Kasumi-1 (cell line): Measurements from ENCODE around the gene ZBTB20.

Source experiments
- DNase-seq, 2 experiments: peaks; one replicate each; lab custom pipeline; 2025; lab: John Stamatoyannopoulos, UW

Gene ZBTB20

GRCh38 chr3:115019900-115020299 lies 127.2 kb downstream of the ZBTB20 start:
- no peak for DNase-seq

- DNase-seq, result no peak
Observed at GRCh38 chr3:115018694-115019093, 128.4 kb downstream of the ZBTB20 start.

GRCh38 chr3:115007966-115008365 lies 139.1 kb downstream of the ZBTB20 start:
- DNase-seq, result no peak

DNA sequence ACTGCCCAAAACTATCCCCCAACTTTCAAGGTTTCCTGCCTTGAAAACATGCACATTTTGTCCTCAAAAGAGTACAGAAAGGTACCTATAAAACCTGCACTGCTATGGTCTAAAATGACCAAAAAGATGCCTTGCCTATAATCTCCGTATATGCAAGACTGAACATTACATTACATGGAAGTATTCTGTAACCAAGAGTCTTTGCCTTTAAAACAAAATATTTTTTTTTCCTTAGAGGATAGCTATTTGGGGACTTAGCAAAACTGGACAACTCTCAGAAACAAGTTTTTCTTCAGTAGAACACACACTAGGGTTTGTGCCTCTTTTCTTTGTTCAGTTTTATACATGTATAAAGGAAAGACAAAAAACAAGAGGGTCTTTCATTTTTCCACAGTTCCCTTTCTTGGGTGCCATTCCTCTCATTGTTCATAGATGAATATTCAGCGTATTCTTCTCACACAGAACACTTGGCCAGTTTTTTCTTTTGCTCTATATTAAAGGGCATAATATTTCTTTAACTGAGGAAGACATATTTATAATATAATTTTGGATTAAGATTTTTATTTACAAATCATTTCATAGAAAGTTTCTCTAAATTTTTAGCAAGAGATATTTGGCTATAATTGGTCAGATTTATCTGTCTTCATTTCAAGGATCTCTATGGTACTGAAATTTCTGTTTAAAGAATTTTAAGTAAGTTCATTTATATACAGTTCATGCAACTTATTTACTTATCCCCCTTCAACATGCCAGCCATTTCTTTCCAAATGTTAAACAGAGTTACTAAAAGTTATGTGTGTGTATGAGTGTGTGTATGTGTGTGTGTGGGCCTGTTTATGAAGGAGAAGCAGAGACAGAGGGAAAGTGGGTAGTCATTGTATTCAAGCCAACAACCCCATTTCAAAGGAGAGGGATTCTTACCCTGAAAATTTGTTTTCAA lies 142.6 kb downstream of the ZBTB20 start:
- DNase-seq, result no peak

DNA sequence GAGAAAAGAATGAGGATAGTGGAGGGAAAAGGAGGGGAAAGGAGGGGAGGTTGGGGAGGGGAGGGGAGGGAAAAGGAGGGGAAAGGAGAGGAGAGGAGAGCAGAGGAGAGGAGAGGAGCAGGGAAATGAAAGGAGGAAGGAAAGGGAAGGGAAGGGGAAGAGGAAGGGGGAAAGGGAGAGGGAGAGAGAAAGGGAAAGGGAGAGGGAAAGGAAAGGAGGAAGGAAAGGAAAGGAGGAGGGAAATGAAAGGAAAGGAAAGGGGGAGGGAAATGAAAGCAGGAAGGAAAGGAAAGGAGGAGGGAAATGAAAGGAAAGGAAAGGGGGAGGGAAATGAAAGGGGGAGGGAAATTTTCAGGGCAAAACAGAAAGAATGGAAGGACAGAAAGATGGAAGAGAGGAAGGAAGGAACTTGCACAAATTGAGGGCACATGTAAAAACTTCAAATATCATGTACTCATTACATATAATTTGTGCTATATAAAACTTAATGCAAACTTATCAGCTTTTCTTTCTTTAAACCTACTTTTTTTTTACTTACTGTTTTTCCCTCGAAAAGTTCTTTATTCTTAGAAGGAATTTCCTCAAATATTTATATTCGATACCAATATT lies 148.0 kb downstream of the ZBTB20 start:
- DNase-seq, result no peak

DNA sequence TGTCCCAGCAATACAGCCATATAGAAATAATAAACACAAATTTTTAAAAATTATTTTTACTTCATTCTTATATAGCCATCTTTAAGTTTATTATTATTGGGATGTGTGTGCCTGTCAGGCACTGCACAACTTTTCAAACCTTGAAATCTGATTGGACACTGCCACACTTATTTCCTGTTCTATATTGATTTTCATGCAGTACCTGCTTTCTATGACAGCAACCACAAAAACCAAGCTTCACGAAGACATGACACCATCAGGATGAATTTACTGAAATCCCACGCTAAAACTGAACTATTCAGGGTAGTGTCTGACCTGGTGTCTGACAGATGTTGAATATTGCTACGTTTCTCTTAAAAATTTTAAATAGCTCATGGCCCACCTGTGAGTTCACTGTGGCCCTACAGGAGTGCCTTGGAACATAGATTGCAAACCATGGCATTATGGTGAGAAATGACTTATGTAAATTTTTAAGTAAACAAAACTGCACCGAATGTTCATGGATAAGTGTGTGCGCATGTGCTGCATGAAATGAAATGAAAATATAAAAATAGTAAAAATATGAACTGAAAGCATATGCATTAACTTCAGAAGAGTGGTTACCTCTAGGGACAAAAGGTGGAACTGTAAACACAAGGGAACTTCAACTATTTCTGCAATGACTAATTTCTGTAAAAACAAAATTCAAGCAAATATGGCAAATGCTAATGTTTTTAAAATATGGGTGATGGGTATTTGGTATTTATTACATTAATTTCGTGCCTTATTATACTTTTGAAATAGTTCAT lies 152.3 kb downstream of the ZBTB20 start:
- DNase-seq, result no peak

GRCh38 chr3:114985776-114986175 lies 161.3 kb downstream of the ZBTB20 start:
- no peak for DNase-seq

DNA sequence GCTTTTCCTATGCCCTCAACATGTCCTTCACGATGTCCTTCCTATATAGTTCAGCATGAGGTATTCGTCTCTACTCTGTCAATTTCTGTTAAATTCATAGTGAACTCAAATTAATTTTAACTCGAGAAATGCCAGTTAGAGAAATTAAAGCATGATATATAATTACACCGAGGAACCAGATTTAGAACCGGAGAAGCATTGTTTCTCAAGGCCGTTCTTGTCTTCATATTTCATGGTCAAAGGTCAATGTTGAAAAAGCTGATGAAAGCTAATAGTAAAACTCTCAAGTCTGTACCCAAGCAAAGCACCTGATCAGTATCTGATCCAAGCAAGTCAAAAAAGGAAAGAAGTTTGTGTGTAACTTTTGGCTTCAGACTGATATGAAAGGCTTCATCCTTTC lies 163.8 kb downstream of the ZBTB20 start:
- no peak for DNase-seq

- DNase-seq, result no peak
Observed at GRCh38 chr3:114974387-114974786, 172.7 kb downstream of the ZBTB20 start.

- no peak for DNase-seq
Observed at GRCh38 chr3:114973536-114973935, 173.6 kb downstream of the ZBTB20 start.

GRCh38 chr3:114967168-114967567 lies 179.9 kb downstream of the ZBTB20 start:
- no peak for DNase-seq

DNA sequence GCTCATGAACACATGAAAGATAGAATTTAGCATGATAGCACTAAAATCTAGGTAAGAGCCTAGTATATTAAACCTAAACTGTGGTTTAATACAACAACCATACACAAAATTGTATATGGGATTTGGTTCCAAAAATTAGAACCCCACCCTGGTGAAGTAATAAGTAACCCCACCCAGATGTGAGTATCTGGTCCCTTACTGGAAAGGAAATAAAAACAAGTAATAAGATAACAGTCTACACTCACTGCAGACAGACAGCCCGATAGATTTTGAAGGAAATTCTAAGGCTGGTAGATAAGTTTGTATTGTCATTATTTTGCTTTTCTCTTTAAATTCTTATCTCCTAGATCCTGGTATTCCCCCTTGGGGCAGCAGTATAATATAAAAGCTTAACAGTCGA lies 184.9 kb downstream of the ZBTB20 start:
- DNase-seq, result no peak

DNA sequence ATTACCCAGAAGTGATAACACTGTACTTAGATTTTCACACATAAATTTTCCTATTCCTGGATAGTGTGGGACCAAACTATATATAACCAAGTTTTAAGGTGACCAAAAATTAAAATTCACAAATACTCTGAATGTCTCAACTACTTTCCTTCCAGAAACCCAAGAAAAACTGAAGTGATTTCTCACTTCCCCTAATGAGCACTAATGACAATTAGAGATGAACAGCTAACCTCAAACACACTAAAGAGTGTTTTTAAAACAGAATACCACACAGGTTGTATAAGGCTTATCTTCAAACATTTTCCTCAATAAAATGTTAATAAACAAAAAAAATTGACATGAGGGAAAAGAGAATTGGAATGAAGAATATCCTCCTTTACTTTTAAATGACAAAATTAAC lies 188.2 kb downstream of the ZBTB20 start:
- DNase-seq, result no peak

DNA sequence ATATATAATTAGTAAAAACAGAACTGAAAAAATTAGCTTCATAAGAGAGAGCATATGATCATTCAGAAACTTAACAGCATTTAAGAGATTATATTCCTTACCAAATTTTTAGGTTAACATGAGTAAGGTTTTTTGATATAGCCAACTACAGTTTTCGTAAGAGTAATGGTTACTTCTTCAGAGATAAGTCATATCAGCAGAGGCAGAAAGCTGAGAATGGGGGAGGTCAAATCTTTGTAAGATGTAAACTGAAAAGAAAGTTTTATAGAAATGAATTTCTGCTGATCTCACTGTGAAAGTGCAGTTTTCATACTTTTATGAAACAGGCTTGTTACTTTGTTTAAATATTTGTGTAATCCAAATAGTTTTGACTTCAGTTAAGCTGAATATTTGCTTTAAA lies 193.3 kb downstream of the ZBTB20 start:
- DNase-seq, result no peak

GRCh38 chr3:114953215-114953799 lies 193.8 kb downstream of the ZBTB20 start:
- no peak for DNase-seq

GRCh38 chr3:114942773-114943172 lies 204.3 kb downstream of the ZBTB20 start:
- DNase-seq, result no peak

GRCh38 chr3:114941626-114942309 lies 205.3 kb downstream of the ZBTB20 start:
- DNase-seq, result no peak

DNA sequence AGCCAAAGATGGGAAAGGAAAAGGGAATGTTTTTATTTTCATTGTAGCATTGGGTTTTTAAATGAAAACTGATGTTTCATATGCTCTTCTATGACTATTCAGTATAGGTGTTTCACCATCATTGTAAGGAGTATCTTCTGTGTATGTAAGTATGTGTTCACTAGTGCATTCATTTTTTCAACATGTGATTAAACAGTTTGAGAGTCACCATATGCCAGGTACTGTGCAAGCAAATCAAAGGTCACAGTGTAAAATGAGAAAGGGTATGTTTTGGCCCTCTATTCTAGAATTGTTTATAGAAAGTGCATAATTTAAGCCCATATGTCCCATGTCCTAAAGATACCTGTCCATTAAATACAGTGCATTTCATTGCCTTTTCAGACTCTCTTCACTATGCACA lies 207.2 kb downstream of the ZBTB20 start:
- DNase-seq, result no peak

DNA sequence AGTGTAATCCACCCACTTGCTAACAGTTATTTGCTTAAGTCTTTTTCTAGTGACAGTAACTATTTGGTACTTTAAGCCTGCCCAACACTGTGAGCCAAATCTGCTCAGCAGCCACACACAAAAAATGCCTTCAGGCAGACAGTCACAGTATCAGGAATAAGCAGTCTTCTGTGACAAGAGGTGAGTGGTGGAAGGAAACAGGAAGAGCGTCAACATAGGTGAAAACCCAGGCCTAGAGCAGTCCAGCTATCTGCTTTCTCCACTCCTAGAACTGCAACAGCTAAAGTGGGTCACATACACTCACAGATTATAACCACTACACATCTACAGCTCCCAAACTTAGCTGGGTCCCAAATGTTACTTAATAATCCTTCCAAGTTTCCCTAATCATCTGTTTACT lies 213.7 kb downstream of the ZBTB20 start:
- no peak for DNase-seq

GRCh38 chr3:114929971-114930732 lies 216.9 kb downstream of the ZBTB20 start:
- no peak for DNase-seq
